Measurements from ENCODE around the gene CSK.

GRCh38 chr15:74794970-74795349 is 13.1 kb downstream of the CSK start:
- TF ChIP-seq CTCF (IDR thresholded peaks at IDR 0.05) (no peak), POLR2A (IDR thresholded peaks at IDR 0.05) (no peak)
